Hepatocyte (in vitro differentiated cells): ENCODE measurements around the gene DNM3.

ENCODE experiments used
- CTCF ChIP-seq: fragments of 200-600 bp; sonication (generic); IDR thresholded peaks from 2 replicates; pipeline ENCODE4 v1.5.1; 2016; ENCODE audit warnings: antibody characterized with exemption, mild to moderate bottlenecking; ENCODE audit not compliant: poor library complexity
- EZH2 ChIP-seq: fragments of 200-600 bp; sonication (generic); IDR thresholded peaks from 2 replicates; pipeline ENCODE4 v1.6.1; 2016; ENCODE audit warnings: antibody characterized with exemption, mild to moderate bottlenecking, borderline replicate concordance
- EZH2phosphoT487 ChIP-seq: fragments of 200-600 bp; sonication (generic); IDR thresholded peaks from one replicate; pipeline ENCODE4 v1.6.1; 2018; ENCODE audit warnings: antibody characterized with exemption, mild to moderate bottlenecking, low read depth, moderate library complexity; ENCODE audit not compliant: unreplicated experiment, severe bottlenecking

GRCh38 chr1:172351346-172351745, 510.0 kb downstream of the DNM3 start:
- TF ChIP-seq EZH2phosphoT487 (no peak), EZH2 (no peak), CTCF (no peak)
